Lung (tissue), 12 donors: ENCODE data around the gene HOXC5. TPM values are rescaled to one million over a fixed set of nuclear protein-coding genes. Genes with fewer than 3 reads are reported as not detected.

ENCODE experiments used
- ATAC-seq: fragments of 200-7000 bp; cut with Tn5 transposase; one replicate; pipeline ENCODE4 v1.9.1; 2020; ENCODE audit warnings: moderate number of reproducible peaks; ENCODE audit not compliant: insufficient read depth, low FRiP score
- DNase-seq, 3 donors: peaks; one replicate each; pipeline ENCODE4 v3.0.0-alpha.2; 2013 to 2017
- H3K27ac ChIP-seq, 2 donors: one replicate each; pipeline ENCODE4 v1.5.1; 2013; ENCODE audit warnings: mild to moderate bottlenecking in 2 of 2, moderate library complexity in 2 of 2, control low read depth in 1 of 2, inconsistent platforms in 1 of 2, low read depth in 1 of 2, low read length in 1 of 2
- H3K27me3 ChIP-seq, 3 donors: one replicate each; pipeline ENCODE4 v1.5.1; 2013; ENCODE audit warnings: low read length in 2 of 3; ENCODE audit not compliant: control insufficient read depth in 3 of 3, insufficient read depth in 3 of 3
- H3K36me3 ChIP-seq, 4 donors: one replicate each; pipeline ENCODE4 v1.5.1; 2013; ENCODE audit warnings: low read length in 4 of 4, mild to moderate bottlenecking in 1 of 4, moderate library complexity in 1 of 4; ENCODE audit not compliant: control insufficient read depth in 4 of 4, insufficient read depth in 4 of 4
- H3K4me1 ChIP-seq, 5 donors: one replicate each; pipeline ENCODE4 v1.5.1; 2013; ENCODE audit warnings: low read length in 5 of 5, mild to moderate bottlenecking in 2 of 5, moderate library complexity in 1 of 5; ENCODE audit not compliant: control insufficient read depth in 5 of 5, insufficient read depth in 5 of 5
- H3K4me3 ChIP-seq: one replicate; pipeline ENCODE4 v1.5.1; 2013; ENCODE audit warnings: mild to moderate bottlenecking, control low read depth, moderate library complexity
- H3K9ac ChIP-seq, 2 donors: one replicate each; pipeline ENCODE4 v1.5.1; 2013; ENCODE audit warnings: low read length in 2 of 2, control low read depth in 1 of 2; ENCODE audit not compliant: insufficient read depth in 1 of 2
- H3K9me3 ChIP-seq, 4 donors: one replicate each; pipeline ENCODE4 v1.5.1; 2013; ENCODE audit warnings: low read length in 3 of 4, mild to moderate bottlenecking in 1 of 4, moderate library complexity in 1 of 4; ENCODE audit not compliant: control insufficient read depth in 4 of 4, insufficient read depth in 3 of 4
- WGBS, 2 donors: extraction: QIAGEN DNeasy Blood & Tissue Kit; methylation state at CpG; one replicate each; pipeline ENCODE4 v1.1.7; 2013; 5-methylcytosine and 5-hydroxymethylcytosine counted together
- polyA plus RNA-seq, 2 donors: library from polyadenylated mRNA; stranded (reverse); fragments of 200-250 nt; gene quantifications; one replicate each; pipeline ENCODE4 v1.2.1, GENCODE V29; 2013
- total RNA-seq, 2 donors: library from RNA; depleted of rRNA in 1 of 2; stranded (reverse); fragments of >200 nt in 1 of 2; gene quantifications; one replicate each; pipeline ENCODE4 v1.2.1, GENCODE V29; 2014 to 2021
- TF ChIP-seq, protein P1 (sequence below): IDR thresholded peaks from 2 replicates; pipeline ENCODE4 v1.5.1; 2012; ENCODE audit warnings: mild to moderate bottlenecking; ENCODE audit errors: control extremely low read depth, extremely low read depth
- donor health status: control.
- donor health status: control.
- donor health status: Bipolar disorder and iron deficiency.
- donor health status: healthy.
- donor health status: DM: yes; HTN: yes; CAD: no.

Gene HOXC5
- total and polyA plus RNA-seq, 4 donors: 0.08 to 0.26 (median 0.17) TPM

DNA sequence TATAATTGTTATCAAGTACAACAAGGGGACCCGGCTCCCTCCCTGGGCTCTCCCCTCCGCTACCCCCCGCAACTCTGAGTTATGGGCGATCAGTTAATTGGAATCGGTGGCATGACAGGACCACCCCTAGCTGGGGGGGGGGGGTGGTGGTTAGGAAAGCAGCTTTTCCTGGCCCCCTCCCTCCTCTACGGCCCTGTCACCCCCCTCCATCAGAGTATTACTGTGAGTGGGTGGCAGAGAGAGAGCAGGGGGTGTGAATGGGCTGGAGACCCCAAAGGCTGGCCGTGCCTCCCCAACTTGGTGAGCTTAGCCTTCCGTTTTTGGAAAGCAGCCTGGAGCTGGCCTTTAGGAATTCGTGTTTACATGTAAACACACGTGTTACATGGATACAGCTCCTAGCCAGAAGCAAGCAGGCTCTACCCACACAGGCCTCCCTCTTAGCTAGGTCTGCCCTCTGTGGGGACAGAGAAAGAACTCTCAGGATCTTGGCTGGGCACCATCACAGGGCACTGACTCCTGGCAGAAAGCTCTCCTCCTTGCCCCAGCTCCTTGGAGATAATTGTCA is 19.7 kb downstream of the HOXC5 start:
- no peaks in the 10 kb centered on the region for H3K36me3 ChIP-seq
- no peak for ATAC-seq
- peak overlapping the region in 1 of 2 donors; percentile 38 for H3K9ac ChIP-seq
- no peak overlapping the region for H3K27ac ChIP-seq
- H3K27me3 ChIP-seq: peaks cover 7 to 88% (median 67%) of the 10 kb centered on the region in 3 donors
- peak; percentile 85 to 92 (median 92) for DNase-seq
- WGBS, 2 donors: 15 to 31% methylated on average over 10 of the region's 10 CpGs
- TF ChIP-seq, protein P1, sequence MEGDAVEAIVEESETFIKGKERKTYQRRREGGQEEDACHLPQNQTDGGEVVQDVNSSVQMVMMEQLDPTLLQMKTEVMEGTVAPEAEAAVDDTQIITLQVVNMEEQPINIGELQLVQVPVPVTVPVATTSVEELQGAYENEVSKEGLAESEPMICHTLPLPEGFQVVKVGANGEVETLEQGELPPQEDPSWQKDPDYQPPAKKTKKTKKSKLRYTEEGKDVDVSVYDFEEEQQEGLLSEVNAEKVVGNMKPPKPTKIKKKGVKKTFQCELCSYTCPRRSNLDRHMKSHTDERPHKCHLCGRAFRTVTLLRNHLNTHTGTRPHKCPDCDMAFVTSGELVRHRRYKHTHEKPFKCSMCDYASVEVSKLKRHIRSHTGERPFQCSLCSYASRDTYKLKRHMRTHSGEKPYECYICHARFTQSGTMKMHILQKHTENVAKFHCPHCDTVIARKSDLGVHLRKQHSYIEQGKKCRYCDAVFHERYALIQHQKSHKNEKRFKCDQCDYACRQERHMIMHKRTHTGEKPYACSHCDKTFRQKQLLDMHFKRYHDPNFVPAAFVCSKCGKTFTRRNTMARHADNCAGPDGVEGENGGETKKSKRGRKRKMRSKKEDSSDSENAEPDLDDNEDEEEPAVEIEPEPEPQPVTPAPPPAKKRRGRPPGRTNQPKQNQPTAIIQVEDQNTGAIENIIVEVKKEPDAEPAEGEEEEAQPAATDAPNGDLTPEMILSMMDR: no peak
- peaks cover 0 to 6% (median 0%) of the 10 kb centered on the region in 4 donors for H3K9me3 ChIP-seq
- H3K4me1 ChIP-seq: peaks cover 0 to 52% (median 8%) of the 10 kb centered on the region in 5 donors
- no peak overlapping the region for H3K4me3 ChIP-seq

DNA sequence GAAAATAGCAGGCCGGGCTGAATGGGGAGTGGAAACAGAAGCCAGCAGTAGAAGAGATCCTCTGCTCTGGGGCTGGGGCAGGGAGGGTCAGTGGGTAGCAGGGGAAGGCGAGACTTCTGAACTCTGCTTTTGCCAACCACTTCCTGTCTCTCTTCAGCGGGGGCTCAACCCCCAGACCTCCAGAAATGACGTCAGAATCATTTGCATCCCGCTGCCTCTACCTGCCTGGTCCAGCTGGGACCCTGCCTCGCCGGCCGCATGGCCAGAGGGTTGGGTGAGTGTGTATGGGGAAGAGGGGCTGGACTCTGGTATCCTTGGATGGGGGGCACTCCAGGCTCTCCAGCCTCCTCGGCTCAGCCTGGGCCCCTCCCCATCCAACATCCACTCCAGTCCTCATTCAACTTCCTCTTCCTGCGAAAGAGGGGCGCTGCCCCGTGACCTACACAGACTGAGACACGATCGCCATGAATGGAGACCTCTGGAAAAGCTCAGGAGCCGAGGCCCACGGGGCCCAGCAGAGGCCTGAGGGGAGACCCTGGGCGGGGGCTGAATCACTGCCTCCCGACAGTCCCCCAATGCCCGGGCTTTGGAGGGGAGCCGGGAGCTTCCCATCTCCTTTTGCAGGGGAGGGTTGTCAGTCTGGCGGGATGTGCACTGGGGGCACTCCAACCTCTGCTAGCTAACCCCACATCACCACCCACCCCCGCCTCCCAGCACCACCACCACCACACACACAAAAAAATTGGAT is 20.3 kb downstream of the HOXC5 start:
- peaks cover 0 to 3% (median 0%) of the 10 kb centered on the region in 4 donors for H3K9me3 ChIP-seq
- TF ChIP-seq, protein P1: no peak
- peaks cover 7 to 88% (median 72%) of the 10 kb centered on the region in 3 donors for H3K27me3 ChIP-seq
- H3K27ac ChIP-seq: no peak overlapping the region
- no peak overlapping the region for H3K4me3 ChIP-seq
- H3K36me3 ChIP-seq: no peaks in the 10 kb centered on the region
- peak overlapping the region; percentile 11 for H3K9ac ChIP-seq
- H3K4me1 ChIP-seq: peaks cover 0 to 55% (median 7%) of the 10 kb centered on the region in 5 donors
- DNase-seq: peak in 1 of 3 donors; percentile 45
- no peak for ATAC-seq
- 2 to 5% methylated on average over 19 to 22 of the region's 22 CpGs for WGBS, 2 donors

DNA sequence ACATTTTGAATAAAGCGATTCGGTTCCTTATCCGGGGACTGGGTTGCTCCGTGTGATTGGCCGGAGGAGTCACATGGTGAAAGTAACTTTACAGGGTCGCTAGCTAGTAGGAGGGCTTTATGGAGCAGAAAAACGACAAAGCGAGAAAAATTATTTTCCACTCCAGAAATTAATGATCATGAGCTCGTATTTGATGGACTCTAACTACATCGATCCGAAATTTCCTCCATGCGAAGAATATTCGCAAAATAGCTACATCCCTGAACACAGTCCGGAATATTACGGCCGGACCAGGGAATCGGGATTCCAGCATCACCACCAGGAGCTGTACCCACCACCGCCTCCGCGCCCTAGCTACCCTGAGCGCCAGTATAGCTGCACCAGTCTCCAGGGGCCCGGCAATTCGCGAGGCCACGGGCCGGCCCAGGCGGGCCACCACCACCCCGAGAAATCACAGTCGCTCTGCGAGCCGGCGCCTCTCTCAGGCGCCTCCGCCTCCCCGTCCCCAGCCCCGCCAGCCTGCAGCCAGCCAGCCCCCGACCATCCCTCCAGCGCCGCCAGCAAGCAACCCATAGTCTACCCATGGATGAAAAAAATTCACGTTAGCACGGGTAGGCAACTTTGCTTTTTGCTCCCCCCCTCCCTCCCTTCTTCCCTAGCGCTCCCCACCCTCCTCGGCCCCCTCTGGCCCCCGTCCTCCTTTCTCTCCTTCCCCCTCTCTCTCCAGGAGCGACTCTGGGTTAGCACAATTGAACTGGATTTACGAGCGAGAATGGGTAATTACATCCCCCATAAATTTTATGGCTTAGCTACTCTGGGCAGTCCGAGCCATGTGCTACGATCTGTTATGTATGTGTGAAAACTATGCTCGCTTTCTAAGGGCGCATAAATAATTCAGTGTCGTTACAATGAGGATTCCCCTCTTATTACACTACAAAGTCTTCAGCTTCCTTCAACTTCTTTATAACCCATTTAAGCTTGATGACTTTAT is 21.2 kb downstream of the HOXC5 start, which contains the start of gene HOXC4:
Gene HOXC4, plus strand, starts transcription at position 85 of the 991 bp plus-strand sequence. Its CDS starts 88 bp downstream, at position 173.
- ATAC-seq (peak; percentile 63), DNase-seq (peak; percentile 70 to 86 (median 84))
- no peaks in the 10 kb centered on the region for H3K36me3 ChIP-seq
- TF ChIP-seq, protein P1: no peak
- H3K9ac ChIP-seq: peak within 1 kb of the TSS; percentile 28 to 51
- peaks cover 0 to 64% (median 7%) of the 10 kb centered on the region in 5 donors for H3K4me1 ChIP-seq
- H3K27me3 ChIP-seq: peaks cover under 1 to 88% (median 63%) of the 10 kb centered on the region in 3 donors
- no peak within 1 kb of the TSS for H3K27ac ChIP-seq
- H3K4me3 ChIP-seq: no peak within 1 kb of the TSS
- peaks cover 0 to 3% (median 0%) of the 10 kb centered on the region in 4 donors for H3K9me3 ChIP-seq
- WGBS, 2 donors: 6% methylated on average over 40 to 52 of the region's 52 CpGs
